WI38 (cell line): ENCODE data around the gene ASPDH.

Source experiments
- H3K4me3 ChIP-seq: 2 replicates; pipeline ENCODE4 v1.5.1; 2011; ENCODE audit warnings: low read depth, mild to moderate bottlenecking, control low read depth, low read length
- TF ChIP-seq, protein P1 (sequence below): IDR thresholded peaks from 2 replicates; pipeline ENCODE4 v1.5.1; 2012; ENCODE audit warnings: low read depth, mild to moderate bottlenecking, control low read depth, low read length

ASPDH gene

DNA sequence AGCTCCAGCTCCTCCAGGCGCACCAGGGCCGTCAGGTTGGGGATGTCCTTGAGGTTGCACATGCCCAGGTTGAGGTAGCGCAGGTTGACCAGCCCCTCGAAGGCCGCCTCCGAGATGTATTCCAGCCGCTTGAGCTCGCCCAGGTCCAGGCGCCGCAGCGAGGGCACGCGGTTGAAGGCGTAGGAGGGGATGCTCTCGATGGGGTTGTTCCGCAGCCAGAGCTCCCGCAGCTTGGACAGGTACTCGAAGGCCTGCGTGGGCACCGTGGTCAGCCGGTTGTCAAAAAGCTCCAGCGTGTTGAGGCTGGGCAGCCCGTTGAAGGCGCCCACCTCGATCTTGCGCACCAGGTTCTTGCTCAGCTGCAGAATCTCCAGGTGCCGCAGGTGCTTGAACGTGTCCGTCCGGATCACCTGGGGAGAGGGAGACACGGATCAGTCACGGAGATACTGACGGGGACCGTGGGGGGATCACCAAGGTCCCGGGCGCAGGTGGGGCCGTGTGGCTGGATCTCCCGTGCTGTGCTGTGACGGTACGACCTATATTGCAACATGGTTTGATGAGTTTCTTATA is 5.4 kb upstream of the ASPDH start:
- TF ChIP-seq, protein P1, sequence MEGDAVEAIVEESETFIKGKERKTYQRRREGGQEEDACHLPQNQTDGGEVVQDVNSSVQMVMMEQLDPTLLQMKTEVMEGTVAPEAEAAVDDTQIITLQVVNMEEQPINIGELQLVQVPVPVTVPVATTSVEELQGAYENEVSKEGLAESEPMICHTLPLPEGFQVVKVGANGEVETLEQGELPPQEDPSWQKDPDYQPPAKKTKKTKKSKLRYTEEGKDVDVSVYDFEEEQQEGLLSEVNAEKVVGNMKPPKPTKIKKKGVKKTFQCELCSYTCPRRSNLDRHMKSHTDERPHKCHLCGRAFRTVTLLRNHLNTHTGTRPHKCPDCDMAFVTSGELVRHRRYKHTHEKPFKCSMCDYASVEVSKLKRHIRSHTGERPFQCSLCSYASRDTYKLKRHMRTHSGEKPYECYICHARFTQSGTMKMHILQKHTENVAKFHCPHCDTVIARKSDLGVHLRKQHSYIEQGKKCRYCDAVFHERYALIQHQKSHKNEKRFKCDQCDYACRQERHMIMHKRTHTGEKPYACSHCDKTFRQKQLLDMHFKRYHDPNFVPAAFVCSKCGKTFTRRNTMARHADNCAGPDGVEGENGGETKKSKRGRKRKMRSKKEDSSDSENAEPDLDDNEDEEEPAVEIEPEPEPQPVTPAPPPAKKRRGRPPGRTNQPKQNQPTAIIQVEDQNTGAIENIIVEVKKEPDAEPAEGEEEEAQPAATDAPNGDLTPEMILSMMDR: no peak
- H3K4me3 ChIP-seq: no peak overlapping the region

DNA sequence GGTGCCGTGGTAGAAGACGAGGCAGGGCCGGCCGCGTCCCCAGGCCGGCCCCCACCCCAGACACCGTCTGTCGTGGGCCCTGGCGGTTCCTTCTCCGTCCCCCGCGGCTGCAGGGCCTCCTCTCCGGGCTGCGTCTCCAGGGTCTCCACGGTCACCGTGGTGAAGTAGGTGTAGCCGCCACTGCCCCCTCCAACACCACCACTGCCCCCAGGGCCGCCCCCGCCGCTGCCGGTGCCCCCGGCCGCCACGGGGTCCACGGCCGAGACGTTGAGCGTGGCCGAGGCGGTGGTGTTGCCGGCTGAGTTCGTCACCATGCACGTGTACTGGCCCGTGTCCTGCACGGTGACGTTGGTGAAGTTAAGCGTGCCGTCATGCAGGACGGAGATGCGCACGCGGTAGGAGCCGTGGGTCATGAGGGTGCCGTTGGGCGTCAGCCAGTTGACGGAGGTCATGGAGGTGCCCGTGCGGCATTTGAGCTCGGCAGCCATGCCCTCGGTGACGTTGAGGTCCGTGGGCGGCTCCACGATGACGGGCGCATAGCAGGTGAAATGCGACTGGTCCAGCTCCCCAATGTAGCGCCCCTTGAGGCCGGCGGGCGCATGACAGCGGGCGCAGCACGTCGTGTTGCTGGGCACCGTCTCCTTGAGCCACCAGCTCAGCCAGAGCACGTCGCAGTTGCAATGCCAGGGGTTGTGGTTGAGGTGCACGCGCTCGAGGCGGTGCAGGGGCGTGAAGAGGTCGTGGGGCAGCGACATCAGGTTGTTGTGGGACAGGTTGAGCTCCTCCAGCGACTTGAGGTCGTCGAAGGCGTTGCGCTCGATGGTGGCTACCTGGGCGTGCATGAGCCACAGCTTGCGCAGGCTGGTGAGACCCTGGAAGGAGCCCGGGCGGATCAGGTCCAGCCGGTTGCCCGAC is 4.6 kb upstream of the ASPDH start:
- H3K4me3 ChIP-seq: no peak overlapping the region
- TF ChIP-seq, protein P1: no peak

DNA sequence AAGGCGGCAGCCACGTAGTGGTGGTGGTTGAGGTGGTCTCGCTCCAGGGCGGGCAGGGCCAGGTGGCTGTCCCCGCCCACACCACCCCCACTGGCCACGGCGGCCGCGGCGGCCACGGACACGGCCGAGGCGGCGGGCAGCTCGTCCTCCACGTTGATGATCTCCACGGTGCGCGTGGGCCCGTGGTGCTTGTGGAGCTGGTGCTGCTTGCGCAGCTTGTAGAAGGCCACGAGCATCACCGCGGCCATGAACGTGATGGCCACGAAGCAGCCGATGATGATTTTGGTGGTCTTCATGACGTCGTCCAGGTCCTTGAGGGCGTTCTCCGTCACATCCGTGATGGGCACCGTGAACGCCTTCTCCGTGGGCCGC is 4.0 kb upstream of the ASPDH start:
- TF ChIP-seq, protein P1: no peak
- no peak overlapping the region for H3K4me3 ChIP-seq

DNA sequence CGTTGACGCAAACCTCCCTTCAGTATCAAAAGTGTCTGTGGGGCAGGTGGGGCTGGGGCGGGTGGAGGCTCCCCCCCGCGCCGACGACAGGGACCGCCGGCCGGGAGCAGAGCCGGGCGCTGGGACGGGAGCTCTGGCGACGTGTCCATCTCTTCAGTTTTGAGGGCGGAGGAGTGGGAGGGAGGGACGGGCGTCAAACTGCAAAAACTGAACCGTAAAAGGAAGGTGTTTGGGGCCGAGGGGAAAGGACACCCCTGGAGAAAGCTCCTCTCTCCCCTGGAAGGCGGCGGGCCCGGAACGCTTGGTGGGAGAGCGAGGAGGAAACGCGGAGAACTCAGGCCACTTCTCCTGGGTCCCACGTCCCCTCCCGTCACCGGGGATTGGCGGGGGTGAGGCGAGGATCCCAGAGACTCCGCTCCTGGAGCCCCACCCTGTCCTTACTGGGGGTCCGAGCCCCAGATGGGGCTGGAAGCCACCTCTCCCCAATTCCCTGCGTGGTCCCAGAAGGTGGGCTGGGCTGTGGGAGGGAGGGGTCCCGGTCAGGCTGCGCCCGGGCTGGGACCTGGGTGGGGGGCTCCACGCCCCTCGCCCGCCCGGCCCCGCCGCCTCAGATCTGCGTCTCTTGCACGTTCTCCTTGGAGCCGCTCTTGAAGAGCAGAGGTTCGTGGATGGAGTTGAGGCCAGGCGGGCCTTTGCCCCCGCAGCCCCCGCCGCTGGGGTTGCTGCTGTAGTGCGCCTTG is 3.4 kb upstream of the ASPDH start:
- no peak overlapping the region for H3K4me3 ChIP-seq
- TF ChIP-seq, protein P1: no peak

DNA sequence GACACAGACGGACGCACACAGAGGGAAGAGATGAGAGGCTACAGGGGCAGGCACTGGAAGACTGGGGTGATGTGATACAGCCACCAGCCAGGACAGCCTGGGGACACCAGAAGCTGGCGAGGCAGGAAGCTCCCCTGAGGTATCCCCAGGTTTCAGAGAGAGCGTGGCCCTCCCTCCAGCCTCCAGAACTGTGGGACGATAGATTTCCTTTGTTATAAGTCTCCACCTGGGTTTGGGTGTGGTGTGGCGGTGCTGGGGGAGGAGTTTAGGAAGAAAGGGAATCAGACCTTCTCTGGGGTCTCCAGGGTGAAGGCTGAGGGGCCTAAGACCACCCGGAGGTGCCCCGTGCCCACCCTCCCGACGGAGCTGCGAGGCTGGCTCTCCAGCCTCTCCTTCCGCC is 2.7 kb upstream of the ASPDH start:
- H3K4me3 ChIP-seq: no peak overlapping the region
- TF ChIP-seq, protein P1: no peak

DNA sequence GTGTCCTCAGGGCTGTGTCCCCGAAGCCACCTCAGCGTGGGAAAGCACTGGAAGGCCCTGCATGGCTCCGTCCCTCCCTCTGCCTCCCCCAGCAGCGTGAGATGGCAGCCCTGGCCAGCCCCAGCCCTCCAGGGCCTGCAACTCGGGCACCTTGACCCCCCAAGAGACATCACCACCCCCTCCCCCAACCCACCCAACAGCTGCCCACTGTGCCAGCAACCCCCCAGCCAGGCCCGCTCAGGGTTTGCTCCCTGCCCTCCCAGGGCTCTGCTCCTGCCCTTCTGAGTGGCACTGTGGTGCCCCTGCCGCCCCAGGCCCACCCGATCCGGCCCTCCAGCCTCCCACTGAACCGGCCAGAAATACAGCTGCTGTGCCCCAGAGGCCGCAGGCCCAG is 1.5 kb upstream of the ASPDH start:
- H3K4me3 ChIP-seq: no peak overlapping the region
- TF ChIP-seq, protein P1: no peak
